SK-N-SH (cell line): ENCODE measurements around the gene PROSER1. TPM values are rescaled to one million over a fixed set of nuclear protein-coding genes. Genes with fewer than 3 reads are reported as not detected.
"Not testable (repeated sequence)": the region's sequence is repeated elsewhere in the genome, so short reads cannot be mapped to it uniquely, and the experiment has no call there.

Source experiments
- CTCF ChIA-PET: fragments of 300-600, 350-600 bp; formaldehyde crosslinking; extraction: SDS; loops from one replicate; lab custom pipeline; 2021; lab: Yijun Ruan, JAX
- POLR2A ChIA-PET: fragments of 350-600 bp; sonication (Branson Sonifier 250); formaldehyde crosslinking; extraction: SDS; loops from one replicate; lab custom pipeline; 2020; ENCODE audit warnings: antibody characterized with exemption, inconsistent platforms; lab: Yijun Ruan, JAX
- DNase-seq: peaks from one replicate; pipeline ENCODE4 v3.0.0; 2012
- H2AFZ ChIP-seq: fragments of 200-600 bp; sonication (generic); 2 replicates; pipeline ENCODE4 v1.8.1; 2016; ENCODE audit warnings: antibody characterized with exemption, mild to moderate bottlenecking, low read depth
- H3F3A ChIP-seq: fragments of 200-600 bp; sonication (generic); replicated peaks from 2 replicates; pipeline ENCODE3; 2016; ENCODE audit warnings: antibody characterized with exemption, mild to moderate bottlenecking; ENCODE audit not compliant: insufficient read depth
- H3K27ac ChIP-seq, 2 experiments: fragments of 200-500 bp in 1 of 2; fragments of 200-600 bp in 1 of 2; sonication (Bioruptor generic) in 1 of 2; sonication (generic), shearing (Covaris generic) in 1 of 2; 2 replicates each; pipeline versions ENCODE4 v1.5.1 to v1.6.1; 2014 to 2016; ENCODE audit warnings: low read depth in 2 of 2, inconsistent platforms in 1 of 2, low read length in 1 of 2, mild to moderate bottlenecking in 1 of 2, mixed read lengths in 1 of 2
- H3K27me3 ChIP-seq: fragments of 200-600 bp; sonication (generic), shearing (Covaris generic); 2 replicates; pipeline ENCODE4 v1.6.1; 2016; ENCODE audit warnings: mixed run types; ENCODE audit not compliant: insufficient read depth
- H3K36me3 ChIP-seq, 2 experiments: fragments of 200-500 bp in 1 of 2; fragments of 200-600 bp in 1 of 2; sonication (Bioruptor generic) in 1 of 2; sonication (generic) in 1 of 2; replicated peaks in 1 of 2; 2 replicates each; pipeline versions ENCODE3 to v1.5.1; 2014 to 2016; ENCODE audit warnings: low read length in 1 of 2, mild to moderate bottlenecking in 1 of 2; ENCODE audit not compliant: insufficient read depth in 2 of 2, control insufficient read depth in 1 of 2
- H3K4me1 ChIP-seq, 2 experiments: fragments of 200-500 bp in 1 of 2; fragments of 200-600 bp in 1 of 2; sonication (Bioruptor generic) in 1 of 2; sonication (generic), shearing (Covaris generic) in 1 of 2; 2 replicates each; pipeline versions ENCODE4 v1.5.1 to v1.6.1; 2014 to 2016; ENCODE audit warnings: low read depth in 1 of 2, low read length in 1 of 2, mixed run types in 1 of 2; ENCODE audit not compliant: insufficient read depth in 2 of 2, control insufficient read depth in 1 of 2
- H3K4me2 ChIP-seq: fragments of 200-600 bp; sonication (generic), shearing (Covaris generic); 2 replicates; pipeline ENCODE4 v1.6.1; 2017; ENCODE audit warnings: mixed run types
- H3K4me3 ChIP-seq, 2 experiments: fragments of 200-500 bp in 1 of 2; fragments of 200-600 bp in 1 of 2; sonication (Bioruptor generic) in 1 of 2; sonication (generic), shearing (Covaris generic) in 1 of 2; 2 replicates each; pipeline versions ENCODE4 v1.5.1 to v1.8.1; 2014 to 2016; ENCODE audit warnings: low read depth in 2 of 2, inconsistent platforms in 1 of 2, low read length in 1 of 2, mild to moderate bottlenecking in 1 of 2, mixed read lengths in 1 of 2, moderate library complexity in 1 of 2
- H3K79me2 ChIP-seq: fragments of 200-600 bp; sonication (generic); 2 replicates; pipeline ENCODE4 v1.8.1; 2017; ENCODE audit warnings: mild to moderate bottlenecking; ENCODE audit not compliant: insufficient read depth
- H3K9ac ChIP-seq: fragments of 200-600 bp; sonication (generic); 2 replicates; pipeline ENCODE4 v1.6.1; 2017; ENCODE audit warnings: mixed run types
- H3K9me2 ChIP-seq: fragments of 200-600 bp; sonication (generic); 2 replicates; pipeline ENCODE4 v1.6.1; 2017; ENCODE audit warnings: mixed run types
- H3K9me3 ChIP-seq: fragments of 200-600 bp; sonication (generic); 2 replicates; pipeline ENCODE4 v1.6.1; 2017; ENCODE audit warnings: mixed run types, mild to moderate bottlenecking, moderate library complexity
- H4K20me1 ChIP-seq: fragments of 200-600 bp; sonication (generic); 2 replicates; pipeline ENCODE4 v1.6.1; 2017; ENCODE audit warnings: mild to moderate bottlenecking, mixed run types; ENCODE audit not compliant: insufficient read depth
- EZH2phosphoT487 ChIP-seq: fragments of 200-600 bp; sonication (generic); IDR thresholded peaks from 2 replicates; pipeline ENCODE4 v1.6.1; 2017; ENCODE audit warnings: low read depth, mixed run types, mild to moderate bottlenecking, antibody characterized with exemption, moderate library complexity, borderline replicate concordance
- IRF3 ChIP-seq: fragments of 150-350 bp; IDR thresholded peaks from 2 replicates; pipeline ENCODE4 v1.6.1; 2016; ENCODE audit warnings: mild to moderate bottlenecking, low read depth, low read length
- JUND ChIP-seq: IDR thresholded peaks from 2 replicates; pipeline ENCODE4 v1.4.0; 2012
- MXI1 ChIP-seq: IDR thresholded peaks from 2 replicates; pipeline ENCODE4 v1.6.1; 2012; ENCODE audit warnings: mild to moderate bottlenecking, low read depth, low read length, improper control_type of control experiment
- NFIC ChIP-seq: IDR thresholded peaks from 2 replicates; pipeline ENCODE4 v1.4.0; 2012; ENCODE audit warnings: borderline replicate concordance
- POLR2AphosphoS5 ChIP-seq: IDR thresholded peaks from 2 replicates; pipeline ENCODE4 v1.6.1; 2012; ENCODE audit warnings: low read depth, low read length
- RAD21 ChIP-seq: IDR thresholded peaks from 2 replicates; pipeline ENCODE4 v1.6.1; 2012; ENCODE audit warnings: mild to moderate bottlenecking, low read length
- REST ChIP-seq: IDR thresholded peaks from 2 replicates; pipeline ENCODE4 v1.6.1; 2012; ENCODE audit warnings: mild to moderate bottlenecking, low read depth, low read length, moderate library complexity
- RFX5 ChIP-seq: IDR thresholded peaks from 2 replicates; pipeline ENCODE4 v1.6.1; 2012; ENCODE audit warnings: mild to moderate bottlenecking, improper control_type of control experiment, low read length
- SIN3A ChIP-seq: IDR thresholded peaks from 2 replicates; pipeline ENCODE4 v1.6.1; 2012; ENCODE audit warnings: low read depth, mild to moderate bottlenecking, low read length, moderate library complexity, borderline replicate concordance
- USF2 ChIP-seq: fragments of 150-350 bp; IDR thresholded peaks from 2 replicates; pipeline ENCODE4 v1.6.1; 2017; ENCODE audit warnings: antibody characterized with exemption, low read length, low read depth, borderline replicate concordance
- WGBS: methylation state at CpG from one replicate; pipeline ENCODE4 v1.1.6; 2017; ENCODE audit warnings: low lambda C conversion rate; 5-methylcytosine and 5-hydroxymethylcytosine counted together
- polyA plus RNA-seq, 3 experiments: library from polyadenylated mRNA; depleted of rRNA; stranded (reverse); fragments of >200 nt; gene quantifications; 2 replicates each; pipeline ENCODE4 v1.2.3, GENCODE V29; 2012

PROSER1 gene
- polyA plus RNA-seq, 1 of the 3 experiments (the other 2 are of a cell fraction), result 14.8 TPM

DNA sequence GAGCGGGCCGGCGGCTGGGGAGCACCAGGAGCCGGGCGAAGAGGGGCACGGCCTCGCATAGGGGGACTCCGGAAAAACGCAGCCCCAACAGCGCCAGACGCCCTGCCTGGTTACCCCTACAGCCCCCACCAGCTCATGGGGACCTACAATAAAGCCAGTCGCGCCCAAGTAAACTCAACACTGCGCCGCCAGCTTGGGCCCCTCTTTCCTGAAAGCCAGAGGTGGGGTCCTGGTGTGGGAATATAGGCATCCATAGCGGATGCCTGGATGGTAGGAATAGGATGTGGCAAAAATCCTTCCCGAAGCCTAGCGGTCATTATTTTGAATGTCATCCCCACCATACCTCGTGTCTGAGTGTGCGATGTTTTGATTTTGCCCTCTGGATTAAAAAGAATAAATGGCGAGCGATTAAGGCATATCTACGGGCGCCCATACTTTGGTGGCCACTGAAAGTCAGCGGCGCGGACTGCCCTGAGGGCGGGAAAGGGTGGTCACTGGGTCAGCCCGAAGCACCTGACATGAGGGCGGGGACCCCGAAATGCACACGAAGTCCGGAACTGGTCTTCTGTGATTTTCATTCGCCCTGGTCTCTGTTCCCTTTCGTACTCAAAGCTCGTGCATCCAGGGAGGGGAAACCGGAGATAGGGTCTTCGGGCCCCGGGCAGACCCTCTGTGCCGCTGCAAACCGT is at the start of gene PROSER1, which contains the start of gene NHLRC3 (continued):
- no peak; the same call in none of the 2 replicates for TF ChIP-seq POLR2AphosphoS5
- TF ChIP-seq USF2, result no peak
- no peak for TF ChIP-seq IRF3

DNA sequence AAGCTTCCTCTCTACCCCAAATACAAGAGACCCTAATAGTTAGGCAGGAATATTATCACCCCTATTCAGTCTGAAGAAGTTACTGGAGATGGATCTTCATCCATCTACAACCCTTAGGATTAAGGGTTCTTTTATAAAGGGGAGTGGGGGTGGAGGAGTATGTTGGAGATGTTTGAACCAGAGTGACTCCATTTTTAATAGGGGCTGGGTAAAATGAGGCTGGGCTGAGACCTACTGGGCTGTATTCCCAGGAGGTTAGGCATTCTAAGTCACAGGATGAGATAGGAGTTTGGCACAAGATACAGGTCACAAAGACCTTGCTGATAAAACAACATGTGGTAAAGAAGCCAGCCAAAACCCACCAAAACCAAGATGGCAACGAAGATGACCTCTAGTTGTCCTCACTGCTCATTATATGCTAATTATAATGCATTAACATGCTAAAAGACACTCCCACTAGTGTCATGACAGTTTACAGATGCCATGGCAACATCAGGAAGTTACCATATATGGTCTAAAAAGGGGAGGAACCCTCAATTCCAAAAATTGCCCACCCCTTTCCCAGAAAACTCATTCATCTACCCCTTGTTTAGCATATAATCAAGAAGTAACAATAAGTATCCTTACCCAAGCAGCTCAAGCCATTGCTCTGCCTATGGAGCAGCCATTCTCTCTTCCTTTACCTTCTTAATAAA is 48.5 kb upstream of the PROSER1 start:
- H3K4me3 ChIP-seq, H3K36me3 ChIP-seq, H4K20me1 ChIP-seq, DNase-seq, H3K9me2 ChIP-seq, H3K4me2 ChIP-seq, H3K27ac ChIP-seq, CTCF ChIA-PET, H3K4me1 ChIP-seq, POLR2A ChIA-PET, H3K9me3 ChIP-seq, H3K9ac ChIP-seq, H3F3A ChIP-seq, H2AFZ ChIP-seq, H3K79me2 ChIP-seq, H3K27me3 ChIP-seq: not testable (repeated sequence)
- 14% methylated on average over 1 of the region's 1 CpG for WGBS

GRCh38 chr13:39073983-39074382 is 36.1 kb upstream of the PROSER1 start:
- TF ChIP-seq JUND, result no peak
- no peak for TF ChIP-seq POLR2AphosphoS5
- no peak for TF ChIP-seq MXI1
- DNase-seq, result no peak
- no peak overlapping the region for H3K4me2 ChIP-seq
- no peak overlapping the region for H3K27ac ChIP-seq
- no peaks in the 10 kb centered on the region for H3K79me2 ChIP-seq
- H3K9me3 ChIP-seq, result no peaks in the 10 kb centered on the region
- no peaks in the 10 kb centered on the region for H3K4me1 ChIP-seq
- H3F3A ChIP-seq, result no peaks in the 10 kb centered on the region
- ChIA-PET CTCF (no interaction called here), POLR2A (no interaction called here)
- no peaks in the 10 kb centered on the region for H3K36me3 ChIP-seq
- no peaks in the 10 kb centered on the region; the same call in 1 of the 2 replicates for H3K27me3 ChIP-seq
- H3K9me2 ChIP-seq, result no peaks in the 10 kb centered on the region
- no peaks in the 10 kb centered on the region for H4K20me1 ChIP-seq
- H3K9ac ChIP-seq, result no peak overlapping the region
- no peak overlapping the region for H2AFZ ChIP-seq
- 2% methylated on average over 2 of the region's 3 CpGs for WGBS
- no peak overlapping the region for H3K4me3 ChIP-seq

DNA sequence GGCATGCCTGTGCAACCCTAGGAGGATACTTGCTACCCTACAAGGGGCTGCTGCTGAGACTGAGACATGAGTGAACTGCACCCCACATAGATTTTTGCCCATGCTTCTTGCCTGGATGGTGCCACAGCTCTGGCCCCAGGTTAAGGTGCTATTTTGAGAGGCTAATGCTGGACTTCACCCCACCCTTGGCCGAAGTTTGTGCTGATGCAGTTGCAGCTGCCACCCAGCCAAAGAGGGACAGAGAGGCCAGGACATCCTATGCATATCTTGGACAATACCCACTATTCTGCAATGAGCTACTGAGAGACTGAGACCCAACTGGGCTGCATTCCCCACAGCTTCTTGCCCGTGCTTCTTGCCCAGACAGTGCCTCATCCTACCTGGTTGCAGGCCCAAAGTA is 35.0 kb upstream of the PROSER1 start:
- Histone ChIP-seq H4K20me1 (no peaks in the 10 kb centered on the region), H3K9me2 (no peaks in the 10 kb centered on the region), H3K27me3 (no peaks in the 10 kb centered on the region; the same call in 1 of the 2 replicates), H3K4me2 (no peak overlapping the region), H3F3A (no peaks in the 10 kb centered on the region), H3K4me1 (no peaks in the 10 kb centered on the region), H3K9me3 (no peaks in the 10 kb centered on the region), H3K4me3 (no peak overlapping the region), H2AFZ (no peak overlapping the region), H3K9ac (no peak overlapping the region), H3K27ac (no peak overlapping the region), H3K36me3 (no peaks in the 10 kb centered on the region), H3K79me2 (no peaks in the 10 kb centered on the region)
- ChIA-PET CTCF (interaction anchor here (1.9 kb wide), 1 partner anchor 539 kb away, joined by 5 read pairs; no protein-coding TSS in a partner anchor), POLR2A (no interaction called here)
- 0% methylated on average over 1 of the region's 2 CpGs for WGBS
- no peak for DNase-seq
- TF ChIP-seq NFIC (no peak), USF2 (no peak), SIN3A (no peak), RFX5 (no peak), REST (no peak), EZH2phosphoT487 (no peak), RAD21 (no peak)
